ENCODE data around the gene ZNF280B. TPM values are rescaled to one million over a fixed set of nuclear protein-coding genes. Genes with fewer than 3 reads are reported as not detected.
A peak's percentile ranks its signal among the peaks of the same experiment; 100 is the strongest.
"Not testable (repeated sequence)": the region's sequence is repeated elsewhere in the genome, so short reads cannot be mapped to it uniquely, and the experiment has no call there.

Gene ZNF280B
- total RNA-seq, 1 donor from 2014 or later: 7.3 TPM

DNA sequence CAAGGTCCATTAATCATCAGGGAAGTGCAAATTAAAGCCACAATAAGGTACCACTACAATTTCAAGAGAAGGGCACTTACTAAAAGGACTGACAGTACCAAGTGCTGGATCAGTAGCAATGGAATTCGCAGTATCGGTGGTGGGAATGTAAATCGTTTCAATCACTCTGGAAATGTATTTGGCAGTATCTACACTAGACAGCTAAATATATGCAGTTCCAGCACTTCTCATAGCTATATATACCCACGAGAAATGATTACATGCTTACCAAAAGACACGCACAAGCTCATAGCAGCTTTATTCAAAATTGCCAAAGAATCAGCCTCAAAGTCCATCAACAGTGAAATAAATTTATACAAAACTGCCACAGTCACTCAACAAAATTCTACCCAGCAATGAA, 4.4 kb upstream of the ZNF280B start:
- peaks cover 6% of the 10 kb centered on the region for H3K36me3 Mint-ChIP-seq (ENCODE audit: low read depth)
- no peak overlapping the region for H3K27ac Mint-ChIP-seq (ENCODE audit: unreplicated experiment)
- H3K9me3 Mint-ChIP-seq: peaks cover 3% of the 10 kb centered on the region
- TF ChIP-seq, protein P1, sequence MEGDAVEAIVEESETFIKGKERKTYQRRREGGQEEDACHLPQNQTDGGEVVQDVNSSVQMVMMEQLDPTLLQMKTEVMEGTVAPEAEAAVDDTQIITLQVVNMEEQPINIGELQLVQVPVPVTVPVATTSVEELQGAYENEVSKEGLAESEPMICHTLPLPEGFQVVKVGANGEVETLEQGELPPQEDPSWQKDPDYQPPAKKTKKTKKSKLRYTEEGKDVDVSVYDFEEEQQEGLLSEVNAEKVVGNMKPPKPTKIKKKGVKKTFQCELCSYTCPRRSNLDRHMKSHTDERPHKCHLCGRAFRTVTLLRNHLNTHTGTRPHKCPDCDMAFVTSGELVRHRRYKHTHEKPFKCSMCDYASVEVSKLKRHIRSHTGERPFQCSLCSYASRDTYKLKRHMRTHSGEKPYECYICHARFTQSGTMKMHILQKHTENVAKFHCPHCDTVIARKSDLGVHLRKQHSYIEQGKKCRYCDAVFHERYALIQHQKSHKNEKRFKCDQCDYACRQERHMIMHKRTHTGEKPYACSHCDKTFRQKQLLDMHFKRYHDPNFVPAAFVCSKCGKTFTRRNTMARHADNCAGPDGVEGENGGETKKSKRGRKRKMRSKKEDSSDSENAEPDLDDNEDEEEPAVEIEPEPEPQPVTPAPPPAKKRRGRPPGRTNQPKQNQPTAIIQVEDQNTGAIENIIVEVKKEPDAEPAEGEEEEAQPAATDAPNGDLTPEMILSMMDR (conservative IDR thresholded peaks at IDR 0.05): no peak
- DNase-seq (ENCODE audit: low read depth, low spot score): no peak
- peaks cover 59% of the 10 kb centered on the region for H3K27me3 Mint-ChIP-seq (ENCODE audit: low read depth)
- no peak overlapping the region for H3K4me3 Mint-ChIP-seq
- H3K4me1 Mint-ChIP-seq: peaks cover 1% of the 10 kb centered on the region

DNA sequence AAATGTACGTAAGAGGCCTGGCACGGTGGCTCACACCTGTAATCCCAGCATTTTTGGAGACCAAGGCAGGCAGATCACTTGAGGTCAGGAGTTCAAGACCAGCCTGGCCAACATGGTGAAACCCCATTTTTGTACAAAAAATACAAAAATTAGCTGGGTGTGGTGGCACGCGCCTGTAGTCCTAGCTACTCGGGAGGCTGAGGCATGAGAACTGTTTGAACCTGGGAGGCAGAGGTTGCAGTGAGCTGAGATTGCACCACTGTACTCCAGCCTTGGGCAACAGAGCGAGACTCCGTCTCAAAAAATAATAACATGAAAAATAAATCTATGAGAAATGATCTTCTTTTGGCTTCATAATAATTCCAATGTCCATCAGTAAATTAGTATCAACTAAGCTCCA, 2.3 kb upstream of the ZNF280B start:
- H3K4me1 Mint-ChIP-seq: peaks cover 17% of the 10 kb centered on the region
- peaks cover 46% of the 10 kb centered on the region for H3K27me3 Mint-ChIP-seq (ENCODE audit: low read depth)

DNA sequence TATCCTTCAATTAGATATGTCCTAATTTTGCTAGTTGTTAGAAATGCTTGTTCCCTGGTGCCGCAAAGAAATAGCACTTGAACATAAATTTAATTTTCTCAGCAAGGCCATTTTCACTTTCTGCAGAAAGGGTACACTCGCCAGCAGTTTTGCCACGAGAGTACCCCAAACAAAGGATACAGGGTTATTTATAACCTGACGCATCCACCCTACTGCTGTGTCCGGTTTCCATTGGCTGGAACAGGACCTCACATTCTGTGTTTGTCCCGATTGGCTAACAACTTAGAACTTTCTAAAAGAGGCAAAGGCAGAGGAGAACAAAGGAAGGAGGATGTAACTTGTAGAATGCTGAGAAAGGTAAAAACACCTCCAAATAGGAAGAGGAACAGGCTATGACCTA, 1.4 kb upstream of the ZNF280B start:
- H3K36me3 Mint-ChIP-seq (ENCODE audit: low read depth): peaks cover 26% of the 10 kb centered on the region
- H3K27ac Mint-ChIP-seq (ENCODE audit: unreplicated experiment); DNase-seq (ENCODE audit: low read depth, low spot score); H3K9me3 Mint-ChIP-seq: not testable (repeated sequence)
- peaks cover 37% of the 10 kb centered on the region for H3K27me3 Mint-ChIP-seq (ENCODE audit: low read depth)
- peaks cover 20% of the 10 kb centered on the region for H3K4me1 Mint-ChIP-seq
- peak overlapping the region; percentile 91 for H3K4me3 Mint-ChIP-seq

More for the DNA sequence above, 2.3 kb upstream of the ZNF280B start:
- H3K9me3 Mint-ChIP-seq; DNase-seq (ENCODE audit: low read depth, low spot score); H3K27ac Mint-ChIP-seq (ENCODE audit: unreplicated experiment); H3K4me3 Mint-ChIP-seq: not testable (repeated sequence)
- H3K36me3 Mint-ChIP-seq (ENCODE audit: low read depth): peaks cover 22% of the 10 kb centered on the region

DNA sequence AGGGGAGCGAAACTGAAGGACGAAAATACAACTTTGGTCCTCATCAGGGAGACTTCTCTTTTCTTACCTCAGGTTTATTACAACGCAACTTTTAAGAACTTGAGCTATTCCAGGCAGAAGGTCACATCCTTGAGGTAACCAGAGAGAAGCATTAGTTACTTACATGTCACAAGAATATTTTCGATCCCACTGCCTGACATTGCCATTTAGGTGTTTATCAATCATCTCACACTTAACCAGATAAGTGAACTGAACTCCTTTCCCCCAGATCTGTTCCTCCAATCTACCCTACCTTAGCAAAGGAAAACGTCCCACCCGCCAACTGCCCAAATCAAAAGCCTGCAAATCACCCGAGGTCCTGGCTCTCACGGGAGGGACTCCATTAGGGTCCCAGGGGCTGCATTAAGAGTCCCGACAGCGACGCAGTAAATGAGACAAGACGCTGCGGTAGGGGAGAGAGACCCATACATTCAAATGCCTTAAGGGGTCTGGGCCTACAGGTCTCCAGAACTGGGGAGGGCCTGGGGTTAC, 734 bp downstream of the ZNF280B start:
- H3K27ac Mint-ChIP-seq (ENCODE audit: unreplicated experiment): peak overlapping the region; percentile 54
- DNase-seq (ENCODE audit: low read depth, low spot score): no peak
- H3K36me3 Mint-ChIP-seq (ENCODE audit: low read depth): peaks cover 36% of the 10 kb centered on the region
- TF ChIP-seq, protein P1 (conservative IDR thresholded peaks at IDR 0.05): no peak
- no peaks in the 10 kb centered on the region for H3K9me3 Mint-ChIP-seq
- peak overlapping the region; percentile 91 for H3K4me3 Mint-ChIP-seq
- H3K27me3 Mint-ChIP-seq (ENCODE audit: low read depth): peaks cover 17% of the 10 kb centered on the region
- H3K4me1 Mint-ChIP-seq: peaks cover 30% of the 10 kb centered on the region

DNA sequence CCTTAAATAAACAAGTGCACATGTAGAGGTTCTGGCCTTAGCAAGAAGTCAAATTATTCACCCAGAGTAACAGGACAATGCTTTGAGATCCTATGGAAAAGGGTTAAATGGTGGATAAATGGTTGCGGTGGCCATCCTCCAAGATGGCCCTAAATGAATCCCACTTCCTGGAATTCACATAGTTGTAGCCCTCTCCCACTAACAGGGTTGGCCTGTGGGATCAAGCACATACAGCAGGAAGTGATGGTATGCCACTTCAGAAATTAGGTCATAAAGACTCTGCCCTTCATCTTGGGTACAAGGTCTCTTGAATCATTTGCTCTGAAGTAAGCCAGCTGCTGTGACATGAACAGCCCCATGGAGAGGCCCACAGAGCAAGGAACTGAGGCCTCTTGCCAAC, 1.8 kb downstream of the ZNF280B start:
- Mint-ChIP-seq H3K27ac (ENCODE audit: unreplicated experiment) (no peak overlapping the region), H3K36me3 (ENCODE audit: low read depth) (peaks cover 39% of the 10 kb centered on the region), H3K4me1 (peaks cover 30% of the 10 kb centered on the region), H3K9me3 (no peaks in the 10 kb centered on the region), H3K4me3 (peak overlapping the region; percentile 91), H3K27me3 (ENCODE audit: low read depth) (peaks cover 7% of the 10 kb centered on the region)
- DNase-seq (ENCODE audit: low read depth, low spot score): no peak
- TF ChIP-seq, protein P1 (conservative IDR thresholded peaks at IDR 0.05): no peak

DNA sequence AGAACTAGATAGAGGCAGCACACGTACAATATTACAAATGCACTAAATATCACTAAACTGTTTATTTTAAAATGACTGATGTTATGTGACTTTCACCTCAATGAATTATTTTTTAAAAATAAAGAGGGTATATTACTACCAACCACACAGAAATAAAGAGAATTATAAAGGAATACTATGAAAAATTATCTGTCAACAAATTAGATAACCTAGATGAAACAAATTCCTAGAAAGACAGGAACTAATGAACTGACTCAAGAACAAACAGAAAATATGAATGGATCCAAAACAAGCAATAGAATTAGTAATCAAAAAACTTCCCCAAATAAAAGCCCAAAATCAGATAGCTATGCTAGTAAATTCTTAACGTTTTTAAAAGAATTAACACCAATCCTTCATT, 10.3 kb downstream of the ZNF280B start:
- H3K27ac Mint-ChIP-seq (ENCODE audit: unreplicated experiment): no peak overlapping the region
- DNase-seq (ENCODE audit: low read depth, low spot score): no peak
- no peaks in the 10 kb centered on the region for H3K9me3 Mint-ChIP-seq
- TF ChIP-seq, protein P1 (conservative IDR thresholded peaks at IDR 0.05): no peak
- H3K27me3 Mint-ChIP-seq (ENCODE audit: low read depth): no peaks in the 10 kb centered on the region
- peaks cover 24% of the 10 kb centered on the region for H3K36me3 Mint-ChIP-seq (ENCODE audit: low read depth)
- H3K4me3 Mint-ChIP-seq: no peak overlapping the region
- no peaks in the 10 kb centered on the region for H3K4me1 Mint-ChIP-seq

DNA sequence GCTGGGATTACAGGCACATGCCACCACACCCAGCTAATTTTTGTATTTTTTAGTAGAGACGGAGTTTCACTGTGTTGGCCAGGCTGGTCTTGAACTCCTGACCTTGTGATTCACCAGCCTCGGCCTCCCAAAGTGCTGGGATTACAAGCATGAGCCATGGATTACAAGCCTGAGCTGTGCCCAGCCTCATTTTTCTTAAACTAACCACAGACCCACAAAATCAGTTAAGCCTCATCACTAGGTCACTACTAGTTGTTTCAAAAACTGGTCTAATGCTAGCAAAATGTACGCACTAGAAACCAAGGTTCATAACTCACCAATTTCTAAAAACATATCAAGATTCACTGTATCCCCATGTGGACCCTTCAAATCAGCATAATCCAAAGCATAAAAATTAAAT, 17.0 kb downstream of the ZNF280B start:
- H3K36me3 Mint-ChIP-seq (ENCODE audit: low read depth): peaks cover 37% of the 10 kb centered on the region
- H3K27ac Mint-ChIP-seq (ENCODE audit: unreplicated experiment): not testable (repeated sequence)

More for the DNA sequence above, 17.0 kb downstream of the ZNF280B start:
- not testable (repeated sequence) for H3K27me3 Mint-ChIP-seq (ENCODE audit: low read depth); H3K4me3 Mint-ChIP-seq; H3K9me3 Mint-ChIP-seq; DNase-seq (ENCODE audit: low read depth, low spot score); H3K4me1 Mint-ChIP-seq

Data from neural crest cell (in vitro differentiated cells).